Activated CD4-positive, alpha-beta T cell treated with anti-CD3 and anti-CD28 coated beads, Interleukin-2, amount 50 U/mL, for 1 hour (primary cell): ENCODE results near the gene IQSEC1.

ENCODE experiments used
- DNase-seq: peaks from one replicate; pipeline ENCODE4 v3.0.0-alpha.2; 2020

The IQSEC1 gene

DNA sequence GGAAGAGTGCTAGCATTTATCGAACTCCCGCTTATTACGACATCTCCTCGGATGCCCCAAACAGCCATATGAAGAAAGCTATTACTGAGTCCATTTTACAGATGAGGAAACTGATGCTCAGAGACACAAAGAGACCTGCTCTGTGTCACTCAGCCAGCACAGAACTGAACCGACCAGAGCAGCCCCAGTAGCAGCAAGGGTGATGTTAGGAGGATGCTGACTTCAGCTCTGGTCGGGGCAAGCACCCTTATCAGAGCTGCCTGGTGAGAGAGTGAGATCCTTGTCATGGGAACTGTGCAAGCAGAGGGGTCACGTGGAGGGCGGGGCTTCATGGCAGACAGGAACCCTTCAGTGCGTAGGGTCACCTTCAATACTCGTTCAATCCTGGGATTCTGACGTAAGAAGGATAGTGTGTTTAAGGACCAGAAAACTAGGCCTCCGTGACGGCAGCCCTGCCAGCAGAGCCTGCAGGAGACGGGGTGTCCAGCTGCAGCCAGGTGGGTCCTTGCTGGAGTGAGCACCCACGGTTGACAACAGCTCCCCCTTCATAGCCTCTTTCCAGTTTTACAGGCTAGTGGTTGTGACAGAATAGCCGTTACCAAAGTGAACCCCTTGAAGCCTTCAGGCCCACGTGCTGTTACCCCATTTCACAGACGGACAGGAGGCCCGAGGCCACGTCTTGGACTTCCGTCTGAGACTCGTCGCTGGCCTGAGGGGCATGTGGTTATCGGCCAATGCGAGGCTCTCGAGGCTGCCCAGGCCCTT, 12.0 kb upstream of the IQSEC1 start:
- no peak for DNase-seq

DNA sequence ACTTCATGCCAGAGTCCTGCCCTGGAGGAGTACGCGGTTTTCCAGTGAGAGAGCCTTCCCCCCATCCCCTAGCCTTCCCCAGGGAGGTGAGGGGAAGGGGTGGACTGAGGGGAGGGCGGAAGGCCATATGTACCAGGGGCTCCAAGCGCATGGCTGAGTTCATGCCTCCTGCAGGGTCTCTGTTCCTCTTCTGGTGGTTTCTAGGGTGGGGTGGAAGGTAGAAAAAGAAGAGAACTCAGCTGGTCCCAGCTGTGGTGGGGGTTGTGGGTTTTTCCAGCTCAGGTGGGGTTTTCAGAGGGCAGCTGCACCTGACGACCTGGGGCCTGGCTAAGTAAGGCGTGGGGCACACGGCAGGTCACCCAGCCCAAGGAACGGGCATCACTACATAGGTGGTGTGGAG, 10.7 kb upstream of the IQSEC1 start:
- DNase-seq, result no peak

DNA sequence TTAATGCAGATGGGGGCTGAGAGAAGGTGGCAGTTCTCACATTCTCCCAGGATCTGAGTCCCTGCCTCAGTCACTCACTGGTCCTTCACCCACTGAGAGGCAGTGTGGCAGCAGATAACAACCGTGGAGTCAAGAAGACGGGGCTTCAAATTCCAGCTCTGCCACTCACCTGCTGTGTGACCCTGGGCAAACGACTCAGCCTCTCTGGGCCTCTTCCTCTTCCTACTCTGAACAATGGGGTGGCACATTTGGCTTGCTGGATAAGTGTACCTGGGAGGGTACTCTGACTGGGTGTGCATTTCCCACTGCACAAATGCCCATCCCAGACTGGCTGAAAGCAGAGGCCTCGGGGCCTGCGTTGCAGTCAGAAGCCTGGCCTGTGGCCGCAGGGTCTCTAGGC, 10.0 kb upstream of the IQSEC1 start:
- DNase-seq, result no peak

DNA sequence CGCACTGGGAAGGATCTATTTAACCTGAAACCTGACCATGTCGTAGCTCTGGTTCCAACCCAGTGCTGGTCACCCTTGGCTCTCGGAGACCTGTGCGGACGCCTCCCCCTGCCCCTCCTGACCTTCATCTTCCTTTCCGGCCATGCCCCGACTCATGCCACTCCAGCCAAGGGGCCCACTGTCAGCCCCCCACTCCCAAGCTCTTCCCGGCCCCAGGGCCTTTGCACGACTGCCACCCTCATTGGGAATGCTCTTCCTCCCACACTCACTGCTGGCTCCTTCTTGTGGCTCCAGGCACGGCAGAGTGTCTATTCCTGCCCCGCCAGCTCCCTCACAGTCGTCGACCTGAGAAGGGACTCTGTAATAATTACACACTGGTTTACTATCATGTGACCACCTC, 9.4 kb upstream of the IQSEC1 start:
- DNase-seq, result no peak

DNA sequence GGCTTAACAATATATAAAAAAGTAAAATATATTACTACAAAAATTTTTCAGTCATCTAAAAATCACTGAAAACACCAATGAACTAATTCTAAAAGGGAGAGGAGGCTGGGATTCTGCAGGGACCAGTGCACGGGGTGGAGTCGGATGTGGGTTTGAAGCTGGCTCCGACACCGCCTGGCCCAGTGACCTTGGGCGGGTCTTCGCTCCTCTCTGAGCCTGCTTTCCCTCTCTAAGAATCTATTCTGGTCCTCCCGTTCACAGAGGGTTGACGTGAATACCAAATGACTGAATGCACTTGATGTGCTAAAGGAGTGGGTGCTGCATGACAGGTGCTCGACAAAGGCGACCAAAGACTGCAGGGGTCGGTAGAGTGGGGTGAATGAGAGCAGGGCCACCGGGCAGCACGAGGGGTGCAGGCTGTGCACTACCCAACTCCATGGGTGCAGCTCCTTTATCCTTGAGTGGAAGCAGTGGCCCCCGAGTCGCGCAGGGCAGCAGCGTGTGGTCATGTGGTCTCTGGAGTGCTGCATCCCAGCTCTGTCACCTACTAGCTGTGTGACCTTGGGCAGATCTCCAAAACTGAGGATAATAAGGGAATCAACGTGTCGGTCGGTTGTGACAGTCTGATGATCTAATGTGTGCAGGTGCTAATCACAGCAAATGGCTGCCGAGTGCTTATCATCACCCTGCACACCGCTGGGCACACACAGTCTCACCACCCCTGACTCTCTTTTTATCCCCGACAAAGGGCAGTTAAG, 8.6 kb upstream of the IQSEC1 start:
- DNase-seq, result no peak

DNA sequence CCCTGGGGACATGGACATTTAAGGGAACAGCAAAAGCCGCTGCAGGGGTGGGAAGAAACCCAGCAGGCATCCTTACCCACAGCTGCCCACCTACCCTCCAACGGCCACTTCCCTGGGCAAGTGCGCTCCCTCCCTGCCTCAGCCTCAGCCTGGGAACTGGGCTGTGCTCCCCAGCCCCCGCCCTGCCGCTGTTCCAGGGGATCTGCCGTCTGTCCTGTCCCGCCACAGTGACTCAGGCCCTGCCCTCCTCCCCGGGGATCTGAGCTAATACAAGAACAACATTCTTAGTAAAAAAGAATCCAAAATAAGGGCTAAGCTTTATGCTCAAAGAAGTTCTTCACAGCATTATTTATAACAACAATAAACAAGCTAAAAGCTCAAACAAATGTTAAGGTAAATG, 7.4 kb upstream of the IQSEC1 start:
- DNase-seq, result no peak

DNA sequence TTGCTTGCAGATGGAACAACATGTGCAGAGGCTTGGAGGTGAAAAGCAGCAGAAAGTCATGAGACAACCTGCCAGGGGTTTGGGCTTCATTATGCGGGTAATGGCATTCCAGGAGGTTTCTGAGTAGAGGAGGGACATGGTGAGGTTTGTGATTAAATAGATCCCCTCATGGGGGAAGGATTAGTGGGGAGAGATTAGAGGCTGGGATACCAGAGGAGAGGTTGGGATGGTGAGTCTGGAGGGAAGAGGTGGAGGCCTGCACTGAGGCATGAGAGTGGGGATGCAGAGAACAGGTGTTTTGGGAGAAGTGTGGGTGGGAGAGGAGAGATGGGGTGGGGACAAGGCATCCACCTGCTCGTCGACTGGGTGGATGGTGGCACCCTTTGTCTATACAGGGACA, 6.8 kb upstream of the IQSEC1 start:
- DNase-seq, result no peak

DNA sequence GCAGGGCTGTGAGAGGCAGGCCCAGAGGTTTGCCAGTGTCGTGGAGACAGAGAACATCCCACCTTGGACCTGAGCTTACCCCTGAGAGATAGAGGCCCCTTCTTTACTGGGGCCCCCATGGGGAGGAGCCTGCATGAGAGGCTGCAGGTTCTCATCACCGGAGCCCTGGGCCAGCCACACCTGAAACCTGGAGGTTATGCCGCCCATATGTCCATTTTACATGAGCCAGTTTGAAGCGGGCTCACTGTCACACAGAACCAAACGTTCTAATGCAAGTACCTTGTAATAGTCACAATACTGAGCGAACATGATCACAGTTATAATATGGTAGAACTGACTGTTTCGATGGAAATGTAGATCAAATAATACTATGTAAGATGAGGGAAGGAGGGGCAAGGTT, 6.3 kb upstream of the IQSEC1 start:
- DNase-seq, result no peak

DNA sequence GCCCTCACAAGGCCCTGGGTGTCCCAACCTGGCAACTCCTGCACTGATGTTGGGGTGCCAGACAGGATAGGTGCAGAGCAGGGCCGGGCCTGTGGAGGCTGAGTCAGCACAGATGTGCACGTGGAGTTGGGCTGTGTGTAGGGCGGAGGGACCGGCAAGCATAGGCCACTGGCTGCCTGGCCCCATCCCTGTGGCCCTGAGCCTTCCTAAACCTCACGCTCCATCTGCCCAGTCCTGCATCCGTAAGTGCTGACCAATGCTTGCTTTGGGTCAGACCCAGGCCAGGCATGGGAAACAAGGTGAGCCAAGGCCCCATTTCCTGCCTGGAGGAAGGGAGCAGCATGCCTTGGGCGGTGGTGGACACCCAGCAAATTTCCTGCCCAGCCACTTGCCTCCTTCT, 5.8 kb upstream of the IQSEC1 start:
- no peak for DNase-seq

DNA sequence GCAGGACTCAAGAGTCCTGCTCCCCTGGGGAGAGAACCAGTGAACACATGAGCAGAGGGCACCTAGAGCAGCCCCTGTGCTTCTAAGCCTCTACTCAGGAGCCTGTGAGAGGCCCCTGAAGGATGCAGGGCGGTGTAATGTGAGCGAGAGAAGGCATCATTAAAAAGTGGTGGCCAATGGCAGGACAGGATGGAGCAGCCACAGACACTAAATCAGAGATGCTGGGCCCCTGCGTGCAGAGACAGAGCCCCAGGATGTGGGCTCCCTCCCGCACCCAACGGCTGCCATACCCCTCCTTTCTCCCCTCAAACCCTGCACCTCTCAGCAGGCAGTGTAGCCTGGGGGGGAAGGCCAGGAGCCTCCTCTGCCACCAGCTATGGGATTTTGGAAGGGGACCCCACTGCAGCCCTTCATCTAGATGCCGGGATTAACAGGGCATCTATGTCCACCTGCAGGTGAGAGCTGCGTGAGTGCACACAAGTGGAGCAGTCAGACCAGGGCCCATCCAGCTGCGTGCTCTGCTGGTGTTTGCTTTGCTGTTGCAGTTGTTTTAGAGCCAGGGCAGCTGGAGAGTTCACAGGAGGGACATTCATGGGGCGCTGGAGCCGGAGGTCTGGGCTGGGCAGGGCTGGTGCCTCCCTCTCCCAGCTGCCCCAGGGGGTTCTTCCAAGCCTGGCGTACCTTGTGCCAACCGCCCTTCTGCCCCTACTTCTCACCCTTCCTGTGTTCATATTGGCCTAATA, 5.1 kb upstream of the IQSEC1 start:
- no peak for DNase-seq

DNA sequence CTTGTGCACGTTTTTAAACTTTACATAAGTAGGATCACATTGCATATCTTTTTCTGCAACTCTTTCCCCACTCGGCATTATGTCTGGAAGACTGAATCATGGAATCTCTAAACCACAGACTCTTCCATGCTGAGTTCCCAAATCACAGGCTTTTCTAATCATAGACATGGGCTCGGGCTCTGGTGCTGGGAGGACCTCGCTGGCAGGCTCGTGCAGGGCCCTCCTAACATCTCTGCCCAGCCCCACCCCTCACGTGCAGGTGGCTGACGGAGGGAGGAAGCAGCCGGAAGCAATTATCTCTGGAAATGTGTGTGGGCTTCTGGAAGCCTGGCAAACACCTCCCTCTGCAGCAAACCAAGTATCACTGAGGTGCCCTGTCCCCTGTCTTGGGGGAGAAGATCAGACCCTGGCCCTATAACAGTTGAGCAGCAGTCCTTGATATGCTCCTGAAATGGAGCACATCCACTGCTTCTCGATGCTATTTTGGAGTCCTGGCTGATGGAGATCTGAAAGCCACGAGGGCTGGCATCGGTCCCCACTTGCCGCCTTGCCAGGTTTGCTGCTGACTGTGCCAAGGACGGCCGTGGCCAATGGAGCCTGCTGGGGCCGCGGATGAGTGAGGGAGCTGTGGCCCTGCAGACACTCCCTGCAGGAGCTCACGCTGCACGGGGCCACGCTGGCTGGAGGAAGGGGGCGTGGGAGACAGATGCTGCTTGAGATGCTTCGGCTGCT, 4.4 kb upstream of the IQSEC1 start:
- DNase-seq, result no peak

DNA sequence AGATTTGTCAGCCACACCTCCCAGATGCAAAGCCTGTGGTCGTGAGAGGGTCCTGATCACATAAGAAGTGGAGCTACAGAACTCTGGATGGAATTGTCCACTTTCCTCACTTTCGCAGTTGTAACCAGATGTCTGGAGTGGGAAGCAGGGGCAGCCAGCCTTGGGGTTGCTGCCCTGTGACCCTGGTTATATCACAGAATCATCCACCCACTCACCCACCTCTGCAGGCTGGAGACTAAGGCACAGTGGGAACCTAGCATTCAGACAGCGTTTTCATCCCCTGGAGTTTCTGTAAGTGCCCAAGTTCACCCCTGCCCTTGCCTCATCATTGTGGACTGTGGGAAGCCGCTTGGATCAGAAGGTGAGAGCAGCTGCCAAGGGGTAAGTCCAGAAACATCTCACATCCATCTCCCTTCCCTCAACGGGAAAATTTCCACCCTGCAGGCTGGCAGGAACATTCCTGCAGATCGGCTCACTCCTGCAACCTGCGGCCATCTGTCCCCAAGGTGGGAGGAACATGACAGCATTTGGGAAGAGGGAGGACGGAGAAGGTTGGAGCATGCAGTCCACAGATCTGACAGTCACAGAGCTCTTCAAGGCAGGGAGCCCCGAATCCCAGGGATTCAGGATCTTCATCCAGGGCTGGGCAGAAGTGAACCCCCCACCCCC, 2.9 kb upstream of the IQSEC1 start:
- DNase-seq, result no peak

DNA sequence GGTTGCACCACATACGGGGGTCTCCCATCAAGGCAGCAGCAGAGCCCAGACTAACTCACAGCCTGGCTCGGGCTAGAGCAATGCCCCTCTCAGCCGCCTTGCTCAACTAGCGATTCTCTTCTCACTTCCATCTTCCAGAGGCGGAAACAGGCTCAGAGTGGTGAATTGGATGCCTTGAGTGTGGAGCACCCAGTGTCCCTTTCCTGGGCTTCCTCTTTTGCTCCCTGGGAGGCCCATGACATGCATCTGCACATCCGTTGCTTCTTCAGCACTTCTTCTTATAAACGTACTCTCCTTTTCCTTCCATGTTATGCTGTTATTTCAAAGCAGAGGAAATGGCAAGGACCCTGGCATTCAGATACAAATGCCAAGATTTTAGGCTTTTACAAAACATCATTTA, 2.1 kb upstream of the IQSEC1 start:
- DNase-seq, result no peak

DNA sequence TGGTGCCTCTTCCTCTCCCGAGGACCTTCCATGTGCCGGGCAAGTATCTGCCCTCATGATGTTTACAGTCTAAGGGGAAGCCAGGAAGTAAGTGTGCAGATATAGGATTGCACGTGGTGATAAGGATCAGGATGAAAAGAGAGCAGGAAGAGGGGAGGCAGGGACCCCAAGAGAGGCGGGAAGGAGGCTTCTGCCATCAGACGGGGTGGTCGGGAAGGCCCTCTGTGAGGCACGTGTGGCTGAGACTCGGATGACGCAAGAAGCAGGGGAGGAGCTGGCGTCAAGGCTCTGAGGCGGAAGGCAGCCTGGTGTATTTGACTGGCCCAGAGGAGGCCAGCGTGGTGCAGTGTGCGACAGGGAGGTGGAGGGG, 762 bp upstream of the IQSEC1 start:
- DNase-seq, result no peak

DNA sequence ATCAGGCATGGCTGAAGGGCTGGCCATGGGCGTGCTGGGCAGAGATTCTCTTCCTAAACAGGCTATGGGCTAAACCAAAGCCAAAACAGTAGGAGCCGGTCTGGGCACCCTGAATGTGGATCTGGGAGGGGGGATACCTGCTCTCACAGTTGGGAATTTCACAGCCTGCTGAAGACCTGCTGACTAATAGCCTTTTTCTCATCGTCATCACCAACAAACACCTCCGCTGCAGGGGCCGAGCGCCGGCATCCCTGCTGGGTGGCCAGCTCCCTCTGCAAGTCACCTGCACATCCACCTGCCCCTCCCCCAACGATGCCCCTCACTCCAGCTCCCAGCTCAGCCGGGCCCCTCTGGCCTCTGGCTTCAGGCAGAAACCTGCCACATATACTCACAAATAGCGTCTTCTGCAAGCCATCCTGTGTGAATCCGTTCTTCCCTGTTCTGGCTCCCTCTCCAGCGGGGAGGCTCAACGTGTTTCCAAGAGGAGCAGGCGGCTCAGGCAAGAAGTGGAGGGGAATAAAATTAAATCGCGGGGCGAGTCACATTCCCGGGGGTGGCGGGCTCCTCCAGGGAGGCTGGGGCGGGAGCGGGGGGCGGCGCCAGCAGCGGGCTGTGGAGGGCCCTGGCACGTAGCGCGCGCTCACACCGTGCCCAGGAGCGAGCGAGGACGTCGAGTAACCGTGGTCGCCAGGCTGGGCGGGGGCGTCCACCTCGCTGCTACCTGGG, 466 bp downstream of the IQSEC1 start:
- no peak for DNase-seq

DNA sequence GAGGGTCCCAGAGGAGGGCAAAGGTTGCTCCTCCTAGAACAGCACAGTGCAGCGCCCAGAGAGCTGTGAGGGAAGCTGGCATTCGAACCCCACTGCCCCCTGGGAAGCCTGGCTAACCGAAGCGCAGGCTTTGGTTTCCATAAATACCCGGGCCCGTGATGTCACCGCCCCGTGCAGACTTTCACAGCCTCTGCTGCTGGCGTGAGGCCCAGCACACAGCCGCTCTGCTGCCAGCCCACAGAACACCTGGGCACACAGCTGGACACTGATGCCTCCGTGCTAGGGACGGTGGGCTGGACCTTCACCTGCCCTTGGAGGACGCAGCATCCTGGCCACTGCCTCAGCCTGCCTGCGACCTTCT, 1.0 kb downstream of the IQSEC1 start:
- no peak for DNase-seq

DNA sequence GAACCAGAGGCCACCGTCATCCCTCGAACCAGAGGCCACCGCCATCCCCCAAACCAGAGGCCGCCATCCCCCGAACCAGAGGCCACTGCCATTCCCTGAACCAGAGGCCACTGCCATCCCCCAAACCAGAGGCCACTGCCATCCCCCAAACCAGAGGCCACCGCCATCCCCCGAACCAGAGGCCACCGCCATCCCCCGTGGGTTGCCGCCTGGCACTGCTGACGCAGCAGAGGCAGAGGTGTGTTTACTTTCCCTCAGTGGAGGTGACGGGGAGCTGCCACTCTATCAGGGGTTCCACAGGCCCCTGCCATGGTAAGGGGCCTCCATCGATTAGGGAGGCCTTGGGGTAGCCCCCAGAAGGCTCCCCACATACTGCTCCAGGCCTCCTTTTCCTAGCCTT, 1.5 kb downstream of the IQSEC1 start:
- no peak for DNase-seq

DNA sequence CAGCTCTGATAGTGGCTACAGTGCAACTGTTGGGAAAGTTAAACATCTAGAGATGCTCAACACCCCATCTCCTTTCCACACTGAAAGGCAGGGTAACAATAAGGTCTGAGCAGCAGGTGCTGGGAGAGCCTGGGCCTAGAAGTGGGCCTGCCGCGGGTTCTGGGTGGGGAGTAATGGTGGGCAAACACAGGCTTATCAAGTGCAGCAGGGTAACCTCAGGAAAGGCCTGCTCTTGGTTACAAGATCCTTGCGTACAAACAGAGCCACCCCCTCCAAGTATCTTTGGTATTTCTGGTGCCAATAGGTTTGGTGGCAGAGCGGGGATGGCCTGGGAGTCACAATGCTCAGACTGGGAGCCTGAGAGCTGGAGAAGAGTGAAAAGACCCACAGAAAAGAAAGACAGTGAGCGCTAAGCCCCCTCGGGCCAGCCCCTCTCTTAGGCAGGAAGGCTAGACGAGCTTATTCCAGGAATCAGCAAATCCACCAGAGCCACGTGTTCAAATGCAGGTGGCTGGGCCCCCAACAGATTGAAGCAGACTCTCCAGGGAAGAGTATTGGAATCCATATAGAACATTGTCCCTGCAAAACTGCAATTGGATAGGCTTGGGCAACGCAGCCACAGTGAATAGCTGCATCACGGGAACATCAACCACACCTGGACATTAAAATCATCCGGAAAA, 2.7 kb downstream of the IQSEC1 start:
- DNase-seq, result no peak

DNA sequence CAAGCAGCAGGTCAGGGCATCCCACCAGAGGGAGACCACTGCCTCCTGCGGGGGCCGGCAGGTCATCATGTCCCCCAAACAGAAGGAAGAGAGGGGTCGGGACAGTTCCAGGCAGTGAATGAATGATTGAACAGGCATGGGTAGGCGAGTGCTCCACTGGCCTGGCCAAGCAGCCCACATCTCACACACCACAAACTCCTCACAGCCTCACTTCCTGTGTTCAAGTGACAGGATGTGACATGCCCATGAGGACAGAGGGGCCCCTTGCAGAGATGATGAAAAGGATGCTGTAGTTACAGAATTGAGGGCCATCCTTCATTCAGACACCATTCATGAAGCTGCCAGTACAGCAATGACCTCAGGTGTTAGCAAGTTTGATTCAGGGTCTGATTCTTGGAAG, 3.7 kb downstream of the IQSEC1 start:
- no peak for DNase-seq

DNA sequence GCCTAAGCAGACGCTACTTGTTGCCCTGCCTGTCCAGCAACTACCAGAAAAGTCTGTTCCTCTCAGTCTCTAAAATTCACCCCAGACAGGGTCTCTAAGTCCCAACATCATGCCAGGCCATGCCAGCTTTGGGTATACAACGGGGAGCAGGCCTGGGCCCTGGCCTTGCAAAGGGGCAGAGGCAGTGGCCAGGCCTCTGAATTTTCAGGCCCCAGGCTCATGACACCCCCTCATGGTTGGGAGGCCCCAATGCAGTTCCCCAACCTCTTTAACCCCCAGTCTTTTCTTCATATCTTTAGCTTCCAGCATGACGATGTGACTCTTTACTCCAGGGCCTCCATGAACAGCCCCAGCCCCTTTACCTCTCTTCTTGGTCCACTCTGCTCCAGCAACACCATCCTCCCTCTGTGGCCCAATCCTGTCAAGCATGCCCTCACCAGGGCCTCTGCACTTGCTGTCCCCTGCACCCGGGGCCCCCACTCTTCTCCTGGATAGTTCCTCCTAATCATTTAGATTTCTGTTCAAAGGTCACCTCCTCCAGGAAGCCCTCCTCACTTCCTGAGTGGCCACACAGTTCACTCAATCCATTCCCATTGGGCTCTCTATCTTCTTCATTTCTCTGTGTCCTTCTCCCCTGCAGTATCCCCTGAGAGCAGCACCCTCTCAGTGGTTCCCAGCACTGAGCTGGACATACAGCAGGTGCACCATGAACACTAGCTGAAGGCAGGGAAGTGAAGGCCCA, 4.8 kb downstream of the IQSEC1 start:
- no peak for DNase-seq

DNA sequence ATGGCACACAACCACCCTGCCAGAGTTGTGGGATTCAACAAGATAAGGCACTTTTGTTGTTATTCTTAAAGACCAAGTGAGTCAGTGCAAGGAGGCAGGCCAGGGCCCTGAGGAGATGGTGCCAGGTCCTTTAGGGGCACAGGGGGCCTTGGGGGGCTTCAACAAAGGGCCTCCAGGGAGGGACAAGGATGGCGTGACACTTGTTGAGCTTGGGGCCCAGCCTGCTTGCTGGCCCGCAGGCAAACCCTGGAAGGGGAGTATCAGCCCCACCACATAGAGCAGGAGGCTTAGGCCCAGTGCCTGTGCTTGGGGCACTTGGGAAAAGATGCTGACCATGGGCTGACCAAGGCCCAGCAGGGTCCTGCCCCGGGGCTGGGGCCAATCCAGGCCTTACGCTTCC, 5.5 kb downstream of the IQSEC1 start:
- no peak for DNase-seq
